Activated T-cell treated with anti-CD3 and anti-CD28 coated beads for 1 hour (primary cell): Measurements from ENCODE around the gene HCK.
A peak's percentile ranks its signal among the peaks of the same experiment; 100 is the strongest.
"Not testable (repeated sequence)": the region's sequence is repeated elsewhere in the genome, so short reads cannot be mapped to it uniquely, and the experiment has no call there.

Source experiments
- DNase-seq: peaks from one replicate; pipeline ENCODE4 v3.0.0-alpha.2; 2020; ENCODE audit warnings: low read depth

HCK gene

DNA sequence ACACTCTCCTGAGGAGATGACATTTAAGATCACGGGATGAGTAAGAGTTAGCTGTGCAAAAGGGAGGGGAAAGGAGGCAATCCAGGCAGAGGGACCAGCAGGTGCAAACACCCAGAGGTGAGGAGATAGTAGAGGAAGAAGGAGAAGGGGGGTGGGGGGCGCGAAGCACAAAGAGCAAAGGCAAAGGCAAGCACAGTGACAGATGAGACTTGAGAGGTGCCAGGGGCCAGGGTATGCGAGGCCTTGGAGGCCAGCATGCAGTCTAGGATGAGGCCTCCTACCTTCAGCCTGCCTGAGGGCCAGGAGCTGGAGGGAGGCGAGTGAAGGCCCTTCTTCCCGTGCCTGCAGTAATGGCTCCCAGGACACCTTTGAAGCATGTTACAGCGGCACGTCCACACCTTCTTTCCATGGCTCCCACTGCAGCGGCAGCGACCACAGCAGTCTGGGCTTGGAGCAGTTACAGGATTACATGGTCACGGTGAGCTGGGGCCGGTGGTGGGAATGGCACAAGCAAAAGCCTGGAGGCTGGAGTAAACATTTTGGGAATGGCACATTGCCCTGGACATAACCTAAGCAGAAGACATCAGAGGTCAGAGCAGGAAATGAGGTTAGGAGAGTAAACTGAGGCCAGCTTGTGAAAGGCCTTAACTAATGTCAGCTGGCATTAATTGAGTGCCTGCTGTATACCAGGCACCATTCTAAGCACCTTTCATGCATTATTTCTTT lies 23.2 kb upstream of the HCK start:
- no peak for DNase-seq

DNA sequence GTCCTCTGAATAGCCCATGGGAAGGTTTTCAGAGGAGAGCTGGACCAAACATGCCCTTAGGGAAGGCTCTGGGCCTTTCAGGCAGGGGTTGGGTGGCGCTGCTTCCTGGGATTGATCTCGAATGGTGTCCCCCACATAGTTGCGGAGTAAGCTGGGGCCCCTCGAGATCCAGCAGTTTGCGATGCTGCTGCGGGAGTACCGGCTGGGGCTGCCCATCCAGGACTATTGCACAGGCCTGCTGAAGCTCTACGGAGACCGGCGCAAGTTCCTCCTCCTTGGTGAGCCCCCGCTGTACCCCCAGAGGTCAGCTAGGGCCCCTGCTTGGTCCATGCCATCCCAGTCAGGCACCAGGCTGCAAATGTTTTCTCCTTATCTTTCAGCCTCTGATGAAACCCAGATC lies 22.5 kb upstream of the HCK start:
- DNase-seq, result no peak

DNA sequence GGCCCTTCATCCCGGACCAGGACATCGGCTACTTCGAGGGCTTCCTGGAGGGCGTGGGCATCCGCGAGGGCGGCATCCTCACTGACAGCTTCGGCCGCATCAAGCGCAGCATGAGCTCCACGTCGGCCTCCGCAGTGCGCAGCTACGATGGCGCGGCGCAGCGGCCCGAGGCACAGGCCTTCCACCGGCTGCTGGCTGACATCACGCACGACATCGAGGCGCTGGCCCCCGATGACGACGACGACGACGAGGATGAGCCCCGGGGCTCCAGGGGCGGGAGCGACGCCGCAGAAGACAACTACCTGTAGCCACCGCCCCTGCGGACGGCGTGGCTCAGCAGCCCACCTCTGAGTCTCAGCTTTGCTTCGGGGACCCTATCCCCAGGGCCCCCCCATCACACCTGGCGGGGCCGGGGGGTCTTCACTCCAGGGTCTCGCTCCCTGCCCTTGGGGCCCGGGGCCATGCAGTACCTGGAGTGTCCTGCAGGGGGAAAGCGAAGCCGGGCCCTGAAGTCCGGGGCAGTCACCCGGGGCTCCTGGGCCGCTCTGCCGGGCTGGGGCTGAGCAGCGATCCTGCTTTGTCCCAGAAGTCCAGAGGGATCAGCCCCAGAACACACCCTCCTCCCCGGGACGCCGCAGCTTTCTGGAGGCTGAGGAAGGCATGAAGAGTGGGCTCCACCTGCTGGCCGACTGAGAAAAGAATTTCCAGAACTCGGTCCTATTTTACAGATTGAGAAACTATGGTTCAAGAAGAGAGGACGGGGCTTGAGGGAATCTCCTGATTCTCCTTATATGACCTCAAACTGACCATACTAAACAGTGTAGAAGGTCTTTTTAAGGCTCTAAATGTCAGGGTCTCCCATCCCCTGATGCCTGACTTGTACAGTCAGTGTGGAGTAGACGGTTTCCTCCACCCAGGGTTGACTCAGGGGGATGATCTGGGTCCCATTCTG lies 20.8 kb upstream of the HCK start:
- peak; percentile 56 for DNase-seq

DNA sequence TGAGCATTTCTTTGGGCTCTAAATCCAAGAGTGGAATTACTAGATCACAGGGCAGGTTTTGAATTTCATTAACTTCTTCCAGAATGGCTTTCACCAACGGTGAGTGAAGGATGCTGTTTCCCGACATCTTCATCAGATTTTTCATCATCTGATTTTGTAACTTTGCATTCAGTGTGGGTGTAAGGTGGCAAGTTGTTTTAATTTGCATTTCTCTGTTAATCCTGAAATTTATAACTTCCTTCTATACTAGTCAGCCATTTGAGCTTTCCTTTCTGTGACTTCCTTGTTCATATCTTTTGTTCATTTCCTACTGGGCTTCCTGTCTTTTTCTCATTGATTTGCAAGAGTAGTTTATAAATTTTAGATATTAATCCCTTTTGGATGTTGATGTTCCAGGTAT lies 18.7 kb upstream of the HCK start:
- no peak for DNase-seq

DNA sequence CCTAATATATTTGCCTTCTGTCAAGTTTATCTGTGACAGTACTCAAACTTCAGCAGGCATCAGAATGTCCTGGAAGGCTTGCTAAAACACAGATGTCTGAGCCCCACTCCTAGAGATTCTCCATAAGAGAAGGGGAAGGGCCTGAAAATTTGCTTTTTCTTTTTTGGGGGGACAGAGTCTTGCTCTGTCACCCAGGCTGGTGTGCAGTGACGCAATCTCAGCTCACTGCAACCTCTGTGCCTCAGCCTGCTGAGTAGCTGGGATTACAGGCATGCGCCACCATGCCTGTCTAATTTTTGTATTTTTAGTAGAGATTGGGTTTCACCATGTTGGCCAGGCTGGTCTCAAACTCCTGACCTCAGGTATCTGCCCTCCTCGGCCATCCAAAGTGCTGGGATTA lies 18.3 kb upstream of the HCK start:
- not testable (repeated sequence) for DNase-seq

GRCh38 chr20:32034581-32035425 lies 17.2 kb upstream of the HCK start:
- no peak for DNase-seq

- no peak for DNase-seq
Observed at GRCh38 chr20:32035426-32035779, 16.6 kb upstream of the HCK start.

GRCh38 chr20:32036252-32036651 lies 15.8 kb upstream of the HCK start:
- no peak for DNase-seq

DNA sequence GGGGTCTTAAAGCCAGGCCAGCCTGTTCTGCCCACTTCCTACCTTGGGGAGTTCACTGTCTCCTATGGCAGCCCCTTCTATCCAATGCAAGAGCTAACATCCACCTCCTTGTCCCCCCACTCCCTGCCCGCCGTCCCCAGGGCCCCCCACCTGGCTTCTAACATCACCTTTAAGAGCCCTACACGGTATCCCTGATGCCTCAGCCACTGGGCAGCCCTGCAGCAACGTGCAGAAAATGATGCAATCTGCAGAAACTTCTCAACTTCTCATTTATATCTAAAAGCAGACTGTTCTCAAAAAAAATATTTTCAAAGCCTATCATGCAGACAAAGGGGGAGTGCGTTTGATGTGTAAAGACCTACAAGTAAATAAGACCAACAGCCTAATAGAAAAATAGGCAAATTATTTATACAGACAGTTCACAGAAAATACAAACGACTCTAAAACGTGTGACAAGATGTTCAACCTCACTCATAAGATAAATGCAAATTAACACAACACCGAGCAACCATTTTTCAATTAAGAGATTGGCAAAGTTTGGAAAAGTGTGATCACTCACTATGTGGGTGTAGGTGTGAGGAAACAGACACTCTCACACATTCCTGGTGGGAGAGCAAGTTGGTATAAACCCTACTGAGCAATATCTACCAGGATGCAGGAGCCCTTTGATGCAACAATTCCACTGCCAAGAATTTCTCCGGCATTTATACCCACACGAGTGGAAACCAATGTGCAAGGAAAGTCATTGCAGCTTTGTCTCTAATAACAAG lies 15.1 kb upstream of the HCK start:
- DNase-seq, result no peak

DNA sequence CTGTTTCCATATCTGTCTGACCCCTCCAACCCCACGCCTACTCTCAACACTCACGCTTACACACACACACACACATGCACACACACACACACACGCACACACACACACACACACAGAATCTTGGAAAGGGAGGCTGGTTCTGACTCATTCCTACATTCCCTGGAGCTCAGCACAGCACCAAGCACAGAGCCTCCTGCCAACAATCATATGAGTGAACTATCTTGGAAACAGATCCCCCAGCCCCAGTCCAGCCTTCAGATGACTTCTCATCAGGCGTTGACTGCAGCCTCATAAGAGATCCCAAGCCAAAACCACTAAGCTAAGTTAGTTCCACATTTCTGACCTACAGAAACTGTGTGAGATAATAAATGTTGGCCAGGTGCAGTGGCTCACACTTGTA lies 14.1 kb upstream of the HCK start:
- DNase-seq, result no peak

GRCh38 chr20:32040142-32040953 lies 11.7 kb upstream of the HCK start:
- DNase-seq, result no peak

DNA sequence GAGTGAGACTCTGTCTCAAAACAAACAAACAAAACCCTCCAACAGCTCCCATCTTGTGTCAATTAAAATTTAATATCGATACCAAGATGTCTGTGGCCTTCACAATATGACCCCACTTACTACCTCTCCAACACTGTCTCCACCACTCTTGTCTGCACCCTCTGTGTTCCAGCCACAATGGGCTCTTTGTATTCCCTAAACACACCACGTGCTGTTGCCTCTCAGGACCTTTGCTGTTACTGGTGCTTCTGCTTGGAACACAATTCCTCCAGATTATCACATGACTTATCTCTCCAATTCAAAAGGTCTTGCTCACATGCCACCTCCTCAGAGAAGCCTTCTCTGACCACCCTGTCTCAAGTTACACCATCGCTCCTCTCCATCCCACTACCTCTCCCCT lies 6.0 kb upstream of the HCK start:
- DNase-seq, result no peak

DNA sequence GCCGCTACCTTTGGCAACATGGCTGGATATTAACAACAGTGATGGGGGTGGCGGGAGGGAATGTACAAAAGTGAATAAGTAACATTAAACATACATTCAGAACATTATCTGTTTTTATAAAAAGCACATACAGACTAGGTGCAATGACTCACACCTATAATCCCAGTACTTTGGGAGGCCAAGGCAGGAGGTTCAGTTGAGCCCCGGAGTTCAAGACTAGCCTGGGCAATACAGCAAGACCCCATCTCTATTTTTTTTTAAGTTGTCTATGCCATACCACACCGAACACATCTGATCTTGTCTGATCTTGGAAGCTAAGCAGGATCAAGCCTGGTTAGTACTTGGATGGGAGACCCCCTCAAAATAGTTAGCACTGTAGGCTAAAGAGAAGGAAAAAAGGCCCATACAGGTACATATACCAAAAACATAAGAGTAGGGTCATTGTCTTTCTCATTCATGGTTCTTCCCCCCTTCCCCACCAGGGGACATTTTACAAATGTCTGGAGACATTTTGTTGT lies 1.7 kb upstream of the HCK start:
- no peak for DNase-seq

DNA sequence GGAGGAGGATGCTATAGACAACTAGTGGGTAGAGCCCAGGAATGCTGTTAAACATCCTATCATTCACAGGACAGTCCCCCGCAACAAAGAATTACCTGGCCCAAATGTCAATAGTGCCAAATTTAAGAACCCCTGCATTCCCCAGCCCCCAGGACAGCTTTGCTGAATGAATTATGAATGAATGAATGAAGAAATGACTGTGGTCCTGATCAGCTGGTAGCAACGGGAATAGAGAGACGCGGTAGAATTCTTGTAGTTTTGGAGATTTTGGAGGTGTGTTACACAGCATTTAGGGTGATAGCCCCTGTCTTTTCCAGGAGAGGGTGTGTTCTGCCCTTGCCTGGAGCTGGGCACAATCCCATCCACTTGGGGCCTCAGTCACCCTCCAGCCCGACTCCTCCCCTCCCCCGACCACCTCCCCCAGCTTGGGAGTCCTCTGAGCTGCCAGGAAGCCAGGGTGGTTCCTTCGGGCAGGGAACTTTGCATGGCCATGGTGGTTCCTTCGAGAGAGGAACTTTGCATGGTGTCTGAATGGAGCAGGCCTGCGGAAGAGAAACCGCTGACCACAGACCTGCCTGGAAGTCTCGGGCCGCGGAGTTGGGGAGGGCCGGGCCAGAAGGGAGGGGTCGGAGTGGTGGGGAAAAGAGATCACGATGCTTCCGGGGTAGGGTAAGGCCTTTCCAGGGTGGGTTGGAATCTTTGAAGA lies 1.0 kb upstream of the HCK start:
- DNase-seq, result no peak

DNA sequence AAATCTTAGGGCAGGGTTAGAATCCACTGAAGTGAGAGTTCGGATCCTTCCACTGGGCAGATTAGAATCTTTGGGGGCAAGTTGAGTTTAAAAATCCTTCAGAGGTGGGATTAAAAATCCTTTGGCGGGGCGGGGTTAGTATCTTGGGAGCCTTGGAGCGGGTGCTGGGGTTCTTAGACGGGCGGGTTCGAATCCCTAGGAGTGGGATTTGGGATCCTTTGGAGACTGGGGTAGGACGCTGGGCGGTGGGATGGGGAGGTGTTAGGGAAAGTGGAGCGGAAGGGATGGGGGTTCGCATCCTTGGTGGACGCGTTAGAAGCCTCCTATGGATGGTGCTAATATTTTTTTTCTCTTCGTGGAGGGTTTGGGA lies 337 bp upstream of the HCK start:
- DNase-seq, result no peak

- no peak for DNase-seq
Observed at GRCh38 chr20:32052778-32053362, 828 bp downstream of the HCK start.

DNA sequence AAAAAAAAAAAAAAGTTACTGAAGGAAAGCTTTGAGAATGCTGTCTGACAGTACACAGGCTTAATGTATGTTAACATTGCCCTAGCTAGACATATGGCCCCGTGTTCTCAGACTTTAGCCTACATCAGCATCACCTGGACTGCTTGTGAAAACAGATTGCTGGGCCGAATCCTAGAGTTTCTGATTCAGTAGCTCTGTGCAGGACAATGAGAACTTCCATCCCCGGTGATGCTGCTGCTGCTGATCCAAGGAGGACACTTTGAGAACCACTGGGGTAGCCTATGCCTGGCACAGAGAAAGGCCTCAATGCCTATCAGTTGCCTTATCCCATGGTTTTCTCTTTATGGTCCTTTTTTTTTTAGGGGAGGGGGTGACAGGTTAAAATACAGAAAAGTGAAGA lies 1.6 kb downstream of the HCK start:
- no peak for DNase-seq

DNA sequence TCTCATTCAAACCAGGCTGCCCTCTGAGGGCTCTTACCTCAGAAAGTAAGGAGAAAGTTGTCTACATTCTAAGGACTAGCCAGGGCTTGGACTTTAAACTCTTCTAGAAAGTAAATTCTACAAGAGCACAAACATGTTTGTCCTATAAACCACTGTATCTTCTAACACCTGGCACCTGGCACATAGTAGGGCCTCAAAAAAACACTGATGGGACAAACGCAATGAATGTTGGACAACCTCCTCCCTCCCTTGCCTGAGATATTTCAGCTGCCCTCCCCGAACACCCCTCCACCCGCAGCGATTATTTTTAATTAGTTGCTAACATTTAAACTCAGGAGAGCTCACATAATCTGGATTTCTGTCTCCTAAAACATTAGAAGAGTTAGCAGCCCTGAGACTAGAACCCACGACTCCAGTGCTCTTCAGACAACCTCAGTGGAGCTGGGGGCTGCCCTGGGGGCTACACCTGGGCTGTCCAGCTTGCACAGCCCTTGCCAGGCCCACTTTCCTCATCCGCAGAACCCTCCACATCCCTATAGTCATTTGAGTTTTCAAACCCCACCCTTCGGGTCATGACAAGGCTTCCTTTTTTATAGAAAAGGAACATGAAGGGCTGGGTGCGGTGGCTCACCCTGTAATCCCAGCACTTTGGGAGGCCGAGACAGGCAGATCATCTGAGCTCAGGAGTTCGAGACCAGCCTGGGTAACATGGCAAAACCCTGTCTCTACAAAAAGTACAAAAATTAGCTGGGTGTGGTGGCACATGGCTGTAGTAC lies 4.9 kb downstream of the HCK start:
- no peak for DNase-seq

- DNase-seq, result no peak
Observed at GRCh38 chr20:32057656-32058184, 5.7 kb downstream of the HCK start.
